ENCODE data around the gene MOBP. TPM values are rescaled to one million over a fixed set of nuclear protein-coding genes. Genes with fewer than 3 reads are reported as not detected.
A peak's percentile ranks its signal among the peaks of the same experiment; 100 is the strongest.

MOBP gene
- total and polyA plus RNA-seq, 9 of the 15 experiments (the other 6 are each of a cell fraction or from before 2014, with no cell fraction given) = 0.09 to 0.33 (median 0.11) TPM; not detected in 4

DNA sequence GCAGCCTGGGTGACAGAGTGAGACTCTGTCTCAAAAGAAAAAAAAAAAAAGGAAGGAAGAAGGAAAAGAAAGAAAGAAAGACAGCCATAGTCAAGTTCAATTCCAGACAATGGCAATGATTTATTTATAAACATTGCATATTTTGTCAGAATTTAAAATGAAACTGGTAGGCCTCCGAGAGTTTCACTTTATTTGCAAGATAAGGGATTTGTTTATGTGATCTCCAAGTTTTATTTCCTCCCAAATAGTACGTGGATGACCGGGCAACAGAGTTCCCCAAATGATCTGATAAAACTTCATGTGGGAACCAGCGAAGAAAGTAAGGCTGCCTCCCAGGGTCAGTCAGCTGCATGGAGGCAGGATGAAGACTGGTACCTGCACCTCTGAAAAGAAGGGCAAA, 28.6 kb upstream of the MOBP start:
- FAIRE-seq = no peak
- peaks cover 12 to 37% of the 10 kb centered on the region in 2 experiments for H3K27me3 ChIP-seq (ENCODE audit: control insufficient read depth in 2 of 2, insufficient read depth in 2 of 2, low read length in 2 of 2)

DNA sequence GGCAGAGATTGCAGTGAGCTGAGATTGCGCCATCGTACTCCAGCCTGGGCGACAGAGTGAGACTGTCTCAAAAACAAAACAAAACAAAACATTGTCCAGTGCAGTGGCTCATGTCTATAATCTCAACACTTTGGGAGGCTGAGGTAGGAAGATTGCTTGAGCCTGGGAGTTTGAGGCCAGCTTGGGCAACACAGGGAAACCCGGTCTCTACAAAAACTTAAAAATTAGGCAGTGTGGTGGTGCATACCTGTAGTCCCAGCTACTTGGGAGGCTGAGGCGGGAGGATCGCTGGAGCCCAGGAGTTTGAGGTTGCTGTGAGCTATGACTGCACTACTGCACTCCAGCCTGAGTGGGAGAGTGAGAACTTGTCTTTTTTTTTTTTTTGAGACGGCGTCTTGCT, 27.2 kb upstream of the MOBP start:
- H3K4me2 ChIP-seq (ENCODE audit: insufficient read depth, low read length) = no peak overlapping the region
- BruUV-seq (replicated peaks) = no TSS peak
- no peaks in the 10 kb centered on the region for H3K9me3 ChIP-seq (replicated peaks; ENCODE audit: control insufficient read depth, insufficient read depth, low read depth, low read length)
- no peaks in the 10 kb centered on the region for H3K9me1 ChIP-seq (ENCODE audit: control insufficient read depth, insufficient read depth, low read length)
- in situ Hi-C loops (cut with MboI) = no loop called here
- H3K27ac ChIP-seq (ENCODE audit: extremely low read depth, low read depth, low read length) = no peak overlapping the region
- H3K36me3 ChIP-seq (ENCODE audit: control insufficient read depth, insufficient read depth, low read length) = no peaks in the 10 kb centered on the region
- H3K9ac ChIP-seq (ENCODE audit: insufficient read depth in 1 of 2, low read depth in 2 of 2, low read length in 2 of 2) = no peak overlapping the region
- intact Hi-C loops (cut with micrococcal nuclease) = loop anchor here (5.0 to 10.0 kb wide), 2 partner anchors 33 to 734 kb away; partner anchors contain the start of gene RPSA
- no peaks in the 10 kb centered on the region for H3K79me2 ChIP-seq (ENCODE audit: control insufficient read depth, insufficient read depth, low read length)
- DNase-seq (ENCODE audit: extremely low read depth in 1 of 4, low spot score in 3 of 4) = no peak
- no peak overlapping the region for H2AFZ ChIP-seq (ENCODE audit: low read depth, low read length)
- no peak for FAIRE-seq
- CTCF ChIA-PET (ENCODE audit: low intra/inter-chr PET ratio) = no interaction called here
- 5% methylated on average over 8 of the region's 8 CpGs for WGBS (ENCODE audit: insufficient coverage, low coverage, missing lambda C conversion rate)
- POLR2A ChIA-PET = interaction anchor here (0.7 to 1.5 kb wide), 2 partner anchors 25 to 34 kb away, joined by 4 read pairs; partner anchors contain the start of gene RPSA
- no peak overlapping the region for H3K4me3 ChIP-seq
- no peaks in the 10 kb centered on the region for H4K20me1 ChIP-seq (replicated peaks; ENCODE audit: control insufficient read depth, insufficient read depth, low read length)
- ATAC-seq = no peak
- peaks cover 17 to 29% of the 10 kb centered on the region in 2 experiments for H3K27me3 ChIP-seq (ENCODE audit: control insufficient read depth in 2 of 2, insufficient read depth in 2 of 2, low read length in 2 of 2)
- H3K4me1 ChIP-seq (replicated peaks in 1 of 2; ENCODE audit: control insufficient read depth in 2 of 2, insufficient read depth in 2 of 2, low read length in 2 of 2) = no peaks in the 10 kb centered on the region
- TF ChIP-seq SMARCC2 (IDR thresholded peaks at IDR 0.05; ENCODE audit: low read depth) = no peak
- no peak for TF ChIP-seq ZNF766 (CRISPR knock-in tag; conservative IDR thresholded peaks at IDR 0.05)
- TF ChIP-seq, protein P1, sequence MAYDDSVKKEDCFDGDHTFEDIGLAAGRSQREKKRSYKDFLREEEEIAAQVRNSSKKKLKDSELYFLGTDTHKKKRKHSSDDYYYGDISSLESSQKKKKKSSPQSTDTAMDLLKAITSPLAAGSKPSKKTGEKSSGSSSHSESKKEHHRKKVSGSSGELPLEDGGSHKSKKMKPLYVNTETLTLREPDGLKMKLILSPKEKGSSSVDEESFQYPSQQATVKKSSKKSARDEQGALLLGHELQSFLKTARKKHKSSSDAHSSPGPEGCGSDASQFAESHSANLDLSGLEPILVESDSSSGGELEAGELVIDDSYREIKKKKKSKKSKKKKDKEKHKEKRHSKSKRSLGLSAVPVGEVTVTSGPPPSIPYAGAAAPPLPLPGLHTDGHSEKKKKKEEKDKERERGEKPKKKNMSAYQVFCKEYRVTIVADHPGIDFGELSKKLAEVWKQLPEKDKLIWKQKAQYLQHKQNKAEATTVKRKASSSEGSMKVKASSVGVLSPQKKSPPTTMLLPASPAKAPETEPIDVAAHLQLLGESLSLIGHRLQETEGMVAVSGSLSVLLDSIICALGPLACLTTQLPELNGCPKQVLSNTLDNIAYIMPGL (CRISPR knock-in tag; IDR thresholded peaks at IDR 0.05) = no peak
- TF ChIP-seq ASH1L (IDR thresholded peaks at IDR 0.05; ENCODE audit: borderline replicate concordance, low read depth, partially characterized antibody) = no peak
- TF ChIP-seq POLR3A (IDR thresholded peaks at IDR 0.05; ENCODE audit: borderline replicate concordance, extremely low read depth, insufficient read depth, insufficient read length) = no peak
- TF ChIP-seq ELF1 (tag; IDR thresholded peaks at IDR 0.05) = no peak
- TF ChIP-seq HDAC1 (IDR thresholded peaks at IDR 0.05) = no peak
- no peak for TF ChIP-seq RBBP5 (IDR thresholded peaks at IDR 0.05; ENCODE audit: borderline replicate concordance, insufficient read depth, low read length, poor library complexity, severe bottlenecking)
- no peak for TF ChIP-seq MXI1 (IDR thresholded peaks at IDR 0.05; ENCODE audit: low read depth, low read length)

More for the DNA sequence above, 28.6 kb upstream of the MOBP start:
- ATAC-seq = no peak
- intact Hi-C loops (cut with micrococcal nuclease) = no loop called here
- no peaks in the 10 kb centered on the region for H3K9me3 ChIP-seq (replicated peaks; ENCODE audit: control insufficient read depth, insufficient read depth, low read depth, low read length)
- H3K27ac ChIP-seq (ENCODE audit: extremely low read depth, low read depth, low read length) = no peak overlapping the region
- in situ Hi-C loops (cut with MboI) = no loop called here
- H3K9ac ChIP-seq (ENCODE audit: insufficient read depth in 1 of 2, low read depth in 2 of 2, low read length in 2 of 2) = no peak overlapping the region
- POLR2A ChIA-PET = interaction anchor here (0.6 to 1.3 kb wide), 3 partner anchors 22 to 32 kb away, joined by 3 read pairs; no protein-coding TSS in a partner anchor
- H2AFZ ChIP-seq (ENCODE audit: low read depth, low read length) = no peak overlapping the region
- CTCF ChIA-PET (ENCODE audit: low intra/inter-chr PET ratio) = no interaction called here
- no peak for DNase-seq (ENCODE audit: extremely low read depth in 1 of 4, low spot score in 3 of 4)
- no peaks in the 10 kb centered on the region for H3K36me3 ChIP-seq (ENCODE audit: control insufficient read depth, insufficient read depth, low read length)
- TF ChIP-seq, protein P2, sequence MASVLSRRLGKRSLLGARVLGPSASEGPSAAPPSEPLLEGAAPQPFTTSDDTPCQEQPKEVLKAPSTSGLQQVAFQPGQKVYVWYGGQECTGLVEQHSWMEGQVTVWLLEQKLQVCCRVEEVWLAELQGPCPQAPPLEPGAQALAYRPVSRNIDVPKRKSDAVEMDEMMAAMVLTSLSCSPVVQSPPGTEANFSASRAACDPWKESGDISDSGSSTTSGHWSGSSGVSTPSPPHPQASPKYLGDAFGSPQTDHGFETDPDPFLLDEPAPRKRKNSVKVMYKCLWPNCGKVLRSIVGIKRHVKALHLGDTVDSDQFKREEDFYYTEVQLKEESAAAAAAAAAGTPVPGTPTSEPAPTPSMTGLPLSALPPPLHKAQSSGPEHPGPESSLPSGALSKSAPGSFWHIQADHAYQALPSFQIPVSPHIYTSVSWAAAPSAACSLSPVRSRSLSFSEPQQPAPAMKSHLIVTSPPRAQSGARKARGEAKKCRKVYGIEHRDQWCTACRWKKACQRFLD (CRISPR knock-in tag; IDR thresholded peaks at IDR 0.05) = no peak
- TF ChIP-seq MAFG (tag; conservative IDR thresholded peaks at IDR 0.05) (0 out of 2 replicates have a peak, but pooled peaks have one; percentile 20), GABPB1 (CRISPR knock-in tag; IDR thresholded peaks at IDR 0.05) (no peak), ZNF316 (IDR thresholded peaks at IDR 0.05) (peak; percentile 46), C11orf30 (IDR thresholded peaks at IDR 0.05; ENCODE audit: low read depth) (peak; percentile 22; the same call in 1 of the 2 replicates)
- H3K79me2 ChIP-seq (ENCODE audit: control insufficient read depth, insufficient read depth, low read length) = no peaks in the 10 kb centered on the region
- 1% methylated on average over 4 of the region's 4 CpGs for WGBS (ENCODE audit: insufficient coverage, low coverage, missing lambda C conversion rate)
- H4K20me1 ChIP-seq (replicated peaks; ENCODE audit: control insufficient read depth, insufficient read depth, low read length) = no peaks in the 10 kb centered on the region
- H3K4me2 ChIP-seq (ENCODE audit: insufficient read depth, low read length) = no peak overlapping the region
- H3K4me1 ChIP-seq (replicated peaks in 1 of 2; ENCODE audit: control insufficient read depth in 2 of 2, insufficient read depth in 2 of 2, low read length in 2 of 2) = no peaks in the 10 kb centered on the region
- BruUV-seq (replicated peaks) = no TSS peak
- no peak overlapping the region for H3K4me3 ChIP-seq
- no peaks in the 10 kb centered on the region for H3K9me1 ChIP-seq (ENCODE audit: control insufficient read depth, insufficient read depth, low read length)

Data from K562 (cell line).